Left ventricle myocardium superior (tissue), 1 donor: ENCODE results near the gene CCDC88B. TPM values are rescaled to one million over a fixed set of nuclear protein-coding genes. Genes with fewer than 3 reads are reported as not detected.

ENCODE experiments used
- ATAC-seq: fragments of 200-7000 bp; cut with Tn5 transposase; one replicate; pipeline ENCODE4 v1.9.1; 2020; ENCODE audit warnings: mild to moderate bottlenecking, moderate library complexity
- DNase-seq: peaks from one replicate; pipeline ENCODE4 v3.0.0-alpha.2; 2020
- intact Hi-C: fragments of 100-400 bp; cut with micrococcal nuclease; formaldehyde crosslinking; loops from one replicate; pipeline ENCODE4 v1.11.0; 2022
- total RNA-seq: library from RNA; stranded (reverse); fragmentation: NEBNext Ultra II Directional; extraction: Animal tissue kit (Norgen Biotek cat#: 25700); gene quantifications from one replicate; pipeline ENCODE4 v1.2.1, GENCODE V29; 2021
- donor health status: DM: no; HTN: yes; CAD: no; lungs with severe emphysema.

Gene CCDC88B
- total RNA-seq, 1 donor from 2014 or later = 7.2 TPM

DNA sequence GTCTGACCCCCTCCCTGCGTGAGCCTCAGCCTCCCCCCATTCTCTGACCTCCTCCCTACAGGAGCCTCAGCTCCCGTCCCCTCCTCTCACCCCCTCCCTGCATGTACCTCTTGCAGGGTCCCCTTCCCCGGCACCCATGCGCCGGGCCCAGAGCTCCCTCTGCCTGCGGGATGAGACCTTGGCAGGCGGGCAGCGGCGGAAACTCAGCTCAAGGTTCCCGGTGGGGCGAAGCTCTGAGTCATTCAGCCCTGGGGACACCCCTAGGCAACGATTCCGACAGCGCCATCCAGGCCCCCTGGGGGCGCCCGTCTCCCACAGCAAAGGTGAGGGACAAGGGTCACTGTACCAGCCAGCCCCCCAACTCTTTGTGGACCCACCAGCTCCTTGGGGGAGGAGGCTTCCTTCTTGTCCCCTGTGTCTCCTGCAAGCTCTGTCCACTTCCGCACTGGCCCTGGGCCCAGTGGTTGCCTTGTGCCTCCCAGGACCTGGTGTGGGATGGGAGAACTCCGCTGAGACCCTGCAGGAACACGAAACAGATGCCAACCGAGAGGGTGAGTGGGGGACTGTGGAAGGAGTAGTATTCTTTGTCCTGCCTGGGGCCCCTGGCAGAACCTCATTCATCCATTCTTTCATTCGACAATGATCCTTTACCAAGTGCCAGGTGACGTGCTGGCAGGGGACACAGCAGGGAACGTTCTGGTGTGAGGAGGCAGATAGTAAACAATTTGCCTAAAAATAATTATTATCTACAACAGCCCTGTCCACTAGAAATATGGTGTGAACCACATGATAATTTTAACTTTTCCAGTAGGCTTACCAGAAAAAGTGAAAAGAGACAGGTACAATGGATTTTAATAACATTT, 15.3 kb downstream of the CCDC88B start:
- intact Hi-C loops = no loop called here
- ATAC-seq (peak; percentile 70), DNase-seq (peak; percentile 86)

DNA sequence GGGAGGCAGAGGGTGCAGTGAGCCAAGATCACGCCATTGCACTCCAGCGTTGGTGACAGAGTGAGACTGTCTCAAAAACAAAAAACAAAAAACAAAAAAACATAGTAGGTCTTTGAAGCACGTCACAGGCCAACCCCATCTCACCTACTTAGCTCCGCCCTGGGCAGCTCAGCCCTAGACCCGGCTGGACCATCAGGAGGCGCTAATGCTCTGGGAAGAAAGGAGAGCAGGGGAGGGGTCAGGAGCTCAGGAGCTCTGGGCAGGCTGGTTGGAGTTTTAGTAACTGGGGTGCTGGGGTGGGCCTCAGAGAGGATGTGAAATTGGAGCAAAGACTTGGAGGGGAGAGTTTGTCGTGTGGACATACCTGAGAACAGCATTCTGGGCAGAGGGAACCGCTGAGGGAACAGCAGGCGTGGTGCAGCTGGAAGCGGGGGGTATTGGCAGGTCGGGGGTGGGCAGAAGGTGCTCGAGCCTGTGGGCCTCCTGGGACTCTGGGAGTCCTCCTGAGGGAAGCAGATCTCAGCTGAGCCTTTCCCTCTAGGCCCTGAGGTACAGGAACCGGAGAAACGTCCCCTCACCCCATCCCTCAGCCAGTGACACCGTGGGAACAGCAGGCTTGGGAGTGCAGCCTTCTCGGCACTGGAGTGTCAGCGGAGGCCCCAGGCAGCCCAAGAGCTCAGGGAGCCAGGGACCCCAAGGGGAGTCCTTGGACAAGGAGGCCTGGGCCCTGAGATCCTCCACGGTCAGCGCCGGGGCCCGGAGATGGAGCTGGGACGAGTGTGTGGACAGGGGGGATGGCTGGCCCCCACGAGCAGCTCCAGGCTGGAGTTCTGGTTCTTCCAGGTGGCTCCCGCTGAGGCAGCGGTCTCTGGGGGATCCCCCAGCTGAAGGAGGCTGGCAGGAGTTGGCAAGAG, 16.8 kb downstream of the CCDC88B start:
- intact Hi-C loops = no loop called here
- DNase-seq = no peak
- no peak for ATAC-seq

DNA sequence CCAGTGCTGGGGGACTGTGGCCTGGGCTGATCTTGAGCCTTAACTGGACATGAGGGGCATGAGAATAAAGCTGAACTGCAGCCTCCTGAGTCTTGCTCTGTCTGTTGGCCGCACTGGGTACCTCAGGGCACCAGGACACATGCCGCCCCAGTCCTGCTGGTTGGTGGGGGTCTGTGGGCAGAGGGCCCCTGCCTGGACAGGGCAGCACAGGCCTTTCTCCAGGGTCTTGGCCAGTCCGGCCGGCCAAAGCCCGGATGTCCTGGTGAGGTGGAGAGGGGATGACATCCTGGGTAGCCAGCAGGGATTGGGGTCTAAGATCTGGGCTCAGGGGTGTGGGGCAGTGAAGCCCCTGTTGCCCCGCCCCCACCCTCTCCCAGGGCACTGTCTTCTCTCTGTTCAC, 17.4 kb downstream of the CCDC88B start:
- intact Hi-C loops = no loop called here
- no peak for DNase-seq
- ATAC-seq = no peak

DNA sequence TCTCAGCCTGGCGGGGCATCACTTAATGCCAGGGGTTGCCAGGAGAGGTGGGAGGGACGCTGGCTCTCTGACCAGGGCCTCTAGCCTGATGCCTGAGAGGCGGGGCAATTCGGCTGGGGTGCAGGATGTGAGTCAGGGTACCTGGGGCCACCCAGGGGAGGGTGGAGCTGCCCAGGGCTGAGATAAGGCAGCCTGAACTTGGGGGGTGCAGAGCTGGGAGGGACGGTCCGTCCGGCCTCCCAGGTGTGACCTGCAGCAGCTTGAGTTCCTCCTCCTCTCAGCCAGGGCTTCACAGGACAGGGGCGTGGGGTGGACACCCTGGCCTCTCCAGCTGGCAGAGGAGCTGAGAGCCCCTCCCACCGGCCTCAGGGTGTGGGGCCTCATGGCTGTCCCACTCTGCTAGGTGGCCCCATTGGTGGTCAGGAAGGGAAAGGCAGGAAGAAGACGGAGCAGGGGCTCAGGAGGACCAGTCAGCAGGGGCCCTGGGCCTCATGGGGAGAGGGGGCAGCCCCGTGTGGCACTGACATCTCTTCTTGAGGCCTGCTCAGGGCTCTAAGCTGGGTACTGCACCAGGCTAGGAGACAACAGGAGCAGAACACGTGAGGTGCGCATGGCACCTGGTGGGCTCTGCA, 18.0 kb downstream of the CCDC88B start:
- intact Hi-C loops = no loop called here
- DNase-seq (no peak), ATAC-seq (no peak)

DNA sequence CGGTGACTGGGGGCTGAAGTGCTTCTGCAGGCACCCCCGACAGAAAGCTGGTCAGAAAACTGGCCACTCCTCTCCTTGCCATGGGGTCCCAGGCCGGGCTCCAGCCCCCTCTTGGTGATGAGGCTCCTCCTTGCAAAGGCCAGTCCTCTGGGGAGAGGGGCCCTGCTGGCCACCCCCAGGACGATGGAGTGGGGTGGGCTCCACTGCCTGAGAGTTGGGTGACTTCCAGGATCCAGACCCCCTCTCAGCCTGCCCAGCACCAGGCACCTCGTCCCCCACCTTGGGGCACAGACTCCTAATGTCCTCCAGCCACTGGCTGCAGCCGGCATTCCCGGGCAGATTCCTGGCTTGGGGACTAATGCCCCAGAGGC, 18.5 kb downstream of the CCDC88B start:
- ATAC-seq = peak; percentile 23
- intact Hi-C loops = no loop called here

DNA sequence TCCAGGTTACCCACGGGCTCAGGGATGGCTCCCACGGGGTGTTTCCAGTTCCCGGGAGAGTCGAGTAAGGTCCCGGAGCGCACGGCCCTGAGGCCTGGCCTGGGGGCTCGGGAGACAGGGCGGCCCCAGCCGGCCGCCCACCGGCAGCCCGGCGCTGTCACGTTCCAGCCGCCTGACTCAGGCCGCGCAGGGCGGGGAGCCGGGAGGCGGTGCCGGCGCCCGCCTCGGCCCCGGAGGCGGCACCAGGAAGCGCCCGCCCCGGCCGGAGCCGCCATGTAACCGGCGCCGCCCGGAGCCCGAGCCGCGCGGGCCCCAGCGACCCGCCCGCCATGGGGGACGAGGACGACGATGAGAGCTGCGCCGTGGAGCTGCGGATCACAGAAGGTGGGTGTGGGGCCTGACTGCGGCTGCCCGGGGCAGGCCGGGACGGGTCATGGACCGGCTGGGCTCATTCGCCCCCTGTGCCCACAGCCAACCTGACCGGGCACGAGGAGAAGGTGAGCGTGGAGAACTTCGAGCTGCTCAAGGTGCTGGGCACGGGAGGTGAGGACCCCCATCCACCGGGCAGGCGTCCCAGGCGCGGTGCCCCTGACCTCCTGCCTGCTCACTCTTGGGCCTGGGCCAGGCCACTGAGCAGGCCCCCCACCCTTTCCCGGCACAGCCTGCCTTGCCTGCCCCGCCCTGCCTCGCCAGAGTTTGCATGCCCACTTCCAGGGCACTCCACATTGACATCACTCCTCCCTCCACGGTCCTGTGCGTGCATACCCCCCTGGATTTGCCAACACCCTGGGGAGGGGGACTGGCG, 19.1 kb downstream of the CCDC88B start, which contains the start of gene RPS6KA4:
Gene RPS6KA4 (plus strand): TSS at position 256 of the 805 bp plus-strand sequence. CDS start 74 bp downstream, at position 330.
- intact Hi-C loops = no loop called here
- ATAC-seq (peak; percentile 86), DNase-seq (peak; percentile 86)

More for the DNA sequence above, 18.5 kb downstream of the CCDC88B start:
- DNase-seq = no peak

DNA sequence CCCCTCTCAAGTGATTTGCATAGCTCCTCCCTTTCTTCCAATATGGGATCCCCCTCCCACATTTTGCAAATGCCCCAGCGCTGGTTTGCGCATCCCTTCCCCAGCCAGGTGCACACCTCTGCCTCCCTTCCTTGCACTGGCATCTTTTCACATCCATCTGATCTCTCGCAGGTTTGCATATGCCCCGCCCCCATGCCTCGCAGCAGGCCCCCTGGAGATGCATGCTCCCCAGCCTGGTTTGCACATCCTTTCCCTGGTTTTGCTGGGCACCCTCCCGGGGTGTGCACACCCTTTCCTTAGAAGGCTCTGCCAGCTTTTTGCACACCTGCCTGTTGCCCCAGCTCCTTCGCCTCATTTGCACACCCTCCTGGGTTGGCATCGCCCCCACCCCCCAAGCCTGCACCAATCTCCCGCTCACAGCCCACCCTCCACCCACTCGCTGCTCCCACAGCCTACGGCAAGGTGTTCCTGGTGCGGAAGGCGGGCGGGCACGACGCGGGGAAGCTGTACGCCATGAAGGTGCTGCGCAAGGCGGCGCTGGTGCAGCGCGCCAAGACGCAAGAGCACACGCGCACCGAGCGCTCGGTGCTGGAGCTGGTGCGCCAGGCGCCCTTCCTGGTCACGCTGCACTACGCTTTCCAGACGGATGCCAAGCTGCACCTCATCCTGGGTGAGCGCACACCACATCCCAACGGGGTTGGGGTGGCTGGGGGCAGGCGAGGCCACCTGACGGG, 19.9 kb downstream of the CCDC88B start:
- DNase-seq = no peak
- no peak for ATAC-seq
- intact Hi-C loops = no loop called here

DNA sequence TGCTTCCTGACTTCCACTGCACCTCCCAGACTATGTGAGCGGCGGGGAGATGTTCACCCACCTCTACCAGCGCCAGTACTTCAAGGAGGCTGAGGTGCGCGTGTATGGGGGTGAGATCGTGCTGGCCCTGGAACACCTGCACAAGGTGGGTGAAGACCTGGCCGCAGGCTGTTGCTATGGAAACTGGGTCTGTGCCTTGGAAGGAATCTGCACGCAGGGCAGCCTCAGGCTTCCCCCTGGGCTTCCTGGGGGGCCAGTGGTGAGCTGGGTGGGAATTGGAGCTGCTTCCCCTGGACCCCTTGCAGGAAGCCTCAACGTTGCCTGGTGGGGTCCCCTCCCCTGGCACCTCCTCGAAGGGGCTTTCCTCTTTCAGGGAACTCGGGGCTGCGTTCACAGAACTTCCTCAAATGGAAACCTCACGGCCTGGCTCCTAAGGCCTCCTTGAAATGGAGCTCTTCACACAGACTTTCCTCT, 20.5 kb downstream of the CCDC88B start:
- DNase-seq (no peak), ATAC-seq (no peak)
- intact Hi-C loops = no loop called here

DNA sequence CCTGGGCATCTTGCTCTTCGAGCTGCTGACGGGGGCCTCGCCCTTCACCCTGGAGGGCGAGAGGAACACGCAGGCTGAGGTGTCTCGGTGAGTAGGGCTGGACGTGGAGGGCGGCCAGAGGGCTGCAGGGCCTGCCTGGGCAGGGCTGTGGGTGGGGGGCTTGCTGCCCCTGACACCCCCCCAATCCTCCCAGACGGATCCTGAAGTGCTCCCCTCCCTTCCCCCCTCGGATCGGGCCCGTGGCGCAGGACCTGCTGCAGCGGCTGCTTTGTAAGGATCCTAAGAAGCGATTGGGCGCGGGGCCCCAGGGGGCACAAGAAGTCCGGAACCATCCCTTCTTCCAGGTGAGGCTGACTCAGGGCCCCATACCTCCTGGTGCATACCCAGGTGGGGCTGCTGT, 21.7 kb downstream of the CCDC88B start:
- intact Hi-C loops = no loop called here
- DNase-seq (no peak), ATAC-seq (no peak)

DNA sequence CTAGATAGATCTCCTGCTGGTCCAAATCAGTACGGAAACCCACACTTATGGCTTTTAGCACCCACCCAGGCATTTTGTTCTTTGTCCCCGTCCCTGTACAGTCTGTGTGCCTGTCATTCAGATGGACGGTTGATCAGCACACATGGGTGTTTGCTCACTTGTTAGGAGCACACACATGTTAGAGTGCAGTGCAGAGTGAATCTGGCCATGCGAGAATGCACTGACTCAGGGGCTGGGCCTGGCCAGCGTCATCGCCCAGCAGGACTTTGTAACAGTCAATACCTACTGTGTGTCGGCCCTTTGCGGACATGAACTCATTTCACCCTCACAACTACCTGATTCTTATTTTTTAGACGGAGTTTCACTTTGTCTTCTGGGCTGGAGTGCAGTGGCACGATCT, 22.3 kb downstream of the CCDC88B start:
- DNase-seq (no peak), ATAC-seq (no peak)
- intact Hi-C loops = no loop called here

DNA sequence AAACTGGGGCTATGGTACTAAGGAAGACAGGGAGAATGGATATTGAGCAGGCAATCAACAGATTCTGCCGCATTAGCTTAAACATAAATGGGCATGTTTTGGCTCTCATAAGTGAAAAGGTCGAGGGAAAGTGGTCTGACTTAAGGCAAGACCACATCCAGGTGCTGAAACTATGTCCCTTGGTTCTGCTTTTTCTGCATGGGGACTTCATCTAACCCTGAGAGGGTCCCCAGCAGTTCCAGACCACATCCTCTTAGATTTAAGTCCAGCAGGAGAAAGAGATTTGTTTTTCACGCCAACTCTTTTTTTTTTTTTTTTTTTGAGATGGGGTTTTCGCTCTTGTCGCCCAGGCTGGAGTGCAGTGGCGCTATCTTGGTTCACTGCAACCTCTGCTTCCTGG, 24.4 kb downstream of the CCDC88B start:
- ATAC-seq = no peak
- no peak for DNase-seq
- intact Hi-C loops = no loop called here

DNA sequence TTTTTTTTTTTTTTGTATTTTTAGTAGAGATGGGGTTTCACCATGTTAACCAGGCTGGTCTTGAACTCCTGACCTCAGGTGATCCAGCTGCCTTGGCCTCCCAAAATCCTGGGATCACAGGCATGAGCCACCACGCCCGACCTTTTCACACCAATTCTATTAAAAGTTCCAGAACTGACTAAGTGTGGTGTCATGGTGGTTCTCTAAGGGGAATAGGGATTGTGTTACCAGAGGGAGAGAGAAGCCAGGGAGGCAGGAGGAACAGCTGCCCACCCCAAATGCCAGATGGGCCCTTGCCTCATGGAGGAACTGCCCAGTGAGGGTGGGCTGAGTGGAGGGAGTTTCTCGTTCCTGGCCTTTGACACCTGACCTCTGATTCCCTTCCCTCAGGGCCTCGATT, 24.9 kb downstream of the CCDC88B start:
- DNase-seq (no peak), ATAC-seq (no peak)

DNA sequence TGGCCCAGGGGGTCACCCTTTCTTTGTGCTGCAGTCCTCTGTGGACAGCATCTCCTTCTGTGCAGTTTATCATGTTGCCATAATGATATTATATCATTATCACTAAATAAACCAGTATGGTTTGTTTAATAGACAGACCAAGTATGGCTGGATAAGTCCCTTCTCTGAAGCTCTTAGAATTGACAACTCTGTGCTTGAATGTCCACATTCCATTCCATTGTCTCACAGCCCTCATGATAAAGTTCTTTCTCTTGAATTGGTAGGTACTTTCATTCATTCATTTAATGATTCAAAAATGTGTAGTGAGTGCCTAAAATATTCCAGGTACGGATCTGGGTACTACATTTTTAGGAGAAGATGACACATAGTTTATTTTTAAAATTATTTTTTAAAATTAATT, 26.7 kb downstream of the CCDC88B start:
- ATAC-seq = no peak
- intact Hi-C loops = no loop called here

More for the DNA sequence above, 24.9 kb downstream of the CCDC88B start:
- intact Hi-C loops = no loop called here

DNA sequence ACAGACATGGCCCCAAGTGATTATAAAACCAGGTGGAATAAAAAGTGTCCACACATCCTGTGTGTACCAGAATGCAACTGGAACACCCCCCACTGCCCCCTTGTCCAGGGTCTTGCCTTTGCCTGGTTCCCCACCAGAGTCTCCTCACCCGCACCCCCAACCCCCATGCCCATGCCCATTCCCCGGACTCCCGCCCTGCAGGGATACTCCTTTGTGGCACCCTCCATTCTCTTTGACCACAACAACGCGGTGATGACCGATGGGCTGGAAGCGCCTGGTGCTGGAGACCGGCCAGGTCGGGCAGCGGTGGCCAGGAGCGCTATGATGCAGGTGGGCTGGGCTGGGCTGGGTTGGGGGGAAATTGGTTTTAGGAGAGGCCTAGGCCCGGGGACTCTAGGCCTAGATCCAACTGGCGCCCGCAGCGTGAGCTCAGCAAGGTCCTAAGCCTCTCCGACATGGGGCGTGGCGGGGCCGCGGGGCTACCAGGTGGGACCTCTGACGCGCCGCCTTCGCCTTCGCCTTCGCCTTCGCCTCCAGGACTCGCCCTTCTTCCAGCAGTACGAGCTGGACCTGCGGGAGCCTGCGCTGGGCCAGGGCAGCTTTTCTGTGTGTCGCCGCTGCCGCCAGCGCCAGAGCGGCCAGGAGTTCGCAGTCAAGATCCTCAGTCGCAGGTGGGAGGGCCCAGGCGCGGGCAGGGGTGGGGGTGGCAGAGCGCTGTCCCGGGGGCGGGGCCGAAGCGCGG, 28.1 kb downstream of the CCDC88B start:
- ATAC-seq (no peak), DNase-seq (no peak)
- intact Hi-C loops = no loop called here

More for the DNA sequence above, 26.7 kb downstream of the CCDC88B start:
- DNase-seq = no peak

DNA sequence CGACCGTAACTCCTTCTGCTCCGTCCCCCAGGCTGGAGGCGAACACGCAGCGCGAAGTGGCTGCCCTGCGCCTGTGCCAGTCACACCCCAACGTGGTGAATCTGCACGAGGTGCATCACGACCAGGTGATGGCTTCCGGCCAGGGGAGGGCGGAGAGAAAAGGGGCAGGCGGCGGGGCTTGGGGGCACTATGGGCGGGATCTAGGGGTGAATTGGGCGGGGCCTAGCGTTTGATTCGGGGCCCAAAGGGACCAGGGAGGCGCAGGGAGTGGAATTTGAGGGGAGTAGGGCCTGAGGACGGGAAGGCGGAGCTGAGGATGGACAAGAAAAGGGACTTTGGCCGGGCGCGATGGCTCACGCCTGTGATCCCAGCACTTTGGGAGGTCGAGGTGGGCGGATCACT, 28.7 kb downstream of the CCDC88B start:
- intact Hi-C loops = no loop called here
- ATAC-seq (no peak), DNase-seq (no peak)

DNA sequence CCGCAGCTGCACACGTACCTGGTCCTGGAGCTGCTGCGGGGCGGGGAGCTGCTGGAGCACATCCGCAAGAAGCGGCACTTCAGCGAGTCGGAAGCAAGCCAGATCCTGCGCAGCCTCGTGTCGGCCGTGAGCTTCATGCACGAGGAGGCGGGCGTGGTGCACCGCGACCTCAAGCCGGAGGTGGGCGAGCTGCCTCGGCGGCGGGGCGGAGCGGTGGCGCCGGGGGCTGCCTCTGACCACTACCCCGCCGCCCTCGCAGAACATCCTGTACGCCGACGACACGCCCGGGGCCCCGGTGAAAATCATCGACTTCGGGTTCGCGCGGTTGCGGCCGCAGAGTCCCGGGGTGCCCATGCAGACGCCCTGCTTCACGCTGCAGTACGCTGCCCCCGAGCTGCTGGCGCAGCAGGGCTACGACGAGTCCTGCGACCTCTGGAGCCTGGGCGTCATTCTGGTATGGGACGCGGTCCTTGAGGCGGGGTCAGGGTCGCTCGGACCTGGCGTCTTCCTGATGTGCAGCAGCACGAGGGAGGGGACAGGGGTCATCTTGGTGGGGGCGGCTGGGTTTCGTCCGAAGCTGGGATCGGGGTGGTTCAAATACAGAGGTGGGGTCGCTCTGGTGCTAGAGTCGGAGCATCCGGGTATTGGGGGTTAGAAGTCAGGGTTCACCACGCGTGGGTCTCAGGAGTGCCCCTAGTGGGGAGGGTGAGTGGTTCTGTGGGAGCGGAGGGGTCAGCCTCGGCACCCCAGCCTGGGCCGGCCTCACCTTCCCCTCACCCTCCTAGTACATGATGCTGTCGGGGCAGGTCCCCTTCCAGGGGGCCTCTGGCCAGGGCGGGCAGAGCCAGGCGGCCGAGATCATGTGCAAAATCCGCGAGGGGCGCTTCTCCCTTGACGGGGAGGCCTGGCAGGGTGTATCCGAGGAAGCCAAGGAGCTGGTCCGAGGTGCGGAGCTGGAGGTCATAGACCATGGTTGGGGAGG, 29.7 kb downstream of the CCDC88B start:
- no peak for DNase-seq
- intact Hi-C loops = no loop called here
- ATAC-seq = no peak
